Activated CD4-positive, alpha-beta T cell treated with anti-CD3 and anti-CD28 coated beads for 1 hour (primary cell): ENCODE data around the gene ATXN2L.
"Not testable (repeated sequence)": the region's sequence is repeated elsewhere in the genome, so short reads cannot be mapped to it uniquely, and the experiment has no call there.

Experiments
- DNase-seq: peaks from one replicate; pipeline ENCODE4 v3.0.0-alpha.2; 2020

Gene ATXN2L, protein sequence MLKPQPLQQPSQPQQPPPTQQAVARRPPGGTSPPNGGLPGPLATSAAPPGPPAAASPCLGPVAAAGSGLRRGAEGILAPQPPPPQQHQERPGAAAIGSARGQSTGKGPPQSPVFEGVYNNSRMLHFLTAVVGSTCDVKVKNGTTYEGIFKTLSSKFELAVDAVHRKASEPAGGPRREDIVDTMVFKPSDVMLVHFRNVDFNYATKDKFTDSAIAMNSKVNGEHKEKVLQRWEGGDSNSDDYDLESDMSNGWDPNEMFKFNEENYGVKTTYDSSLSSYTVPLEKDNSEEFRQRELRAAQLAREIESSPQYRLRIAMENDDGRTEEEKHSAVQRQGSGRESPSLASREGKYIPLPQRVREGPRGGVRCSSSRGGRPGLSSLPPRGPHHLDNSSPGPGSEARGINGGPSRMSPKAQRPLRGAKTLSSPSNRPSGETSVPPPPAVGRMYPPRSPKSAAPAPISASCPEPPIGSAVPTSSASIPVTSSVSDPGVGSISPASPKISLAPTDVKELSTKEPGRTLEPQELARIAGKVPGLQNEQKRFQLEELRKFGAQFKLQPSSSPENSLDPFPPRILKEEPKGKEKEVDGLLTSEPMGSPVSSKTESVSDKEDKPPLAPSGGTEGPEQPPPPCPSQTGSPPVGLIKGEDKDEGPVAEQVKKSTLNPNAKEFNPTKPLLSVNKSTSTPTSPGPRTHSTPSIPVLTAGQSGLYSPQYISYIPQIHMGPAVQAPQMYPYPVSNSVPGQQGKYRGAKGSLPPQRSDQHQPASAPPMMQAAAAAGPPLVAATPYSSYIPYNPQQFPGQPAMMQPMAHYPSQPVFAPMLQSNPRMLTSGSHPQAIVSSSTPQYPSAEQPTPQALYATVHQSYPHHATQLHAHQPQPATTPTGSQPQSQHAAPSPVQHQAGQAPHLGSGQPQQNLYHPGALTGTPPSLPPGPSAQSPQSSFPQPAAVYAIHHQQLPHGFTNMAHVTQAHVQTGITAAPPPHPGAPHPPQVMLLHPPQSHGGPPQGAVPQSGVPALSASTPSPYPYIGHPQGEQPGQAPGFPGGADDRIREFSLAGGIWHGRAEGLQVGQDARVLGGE

GRCh38 chr16:28822520-28823290 is at the start of gene ATXN2L:
Gene ATXN2L, plus strand, starts transcription at chr16:28822999. Its CDS starts 261 bp downstream, at chr16:28823260.
- peak; percentile 91 for DNase-seq

DNA sequence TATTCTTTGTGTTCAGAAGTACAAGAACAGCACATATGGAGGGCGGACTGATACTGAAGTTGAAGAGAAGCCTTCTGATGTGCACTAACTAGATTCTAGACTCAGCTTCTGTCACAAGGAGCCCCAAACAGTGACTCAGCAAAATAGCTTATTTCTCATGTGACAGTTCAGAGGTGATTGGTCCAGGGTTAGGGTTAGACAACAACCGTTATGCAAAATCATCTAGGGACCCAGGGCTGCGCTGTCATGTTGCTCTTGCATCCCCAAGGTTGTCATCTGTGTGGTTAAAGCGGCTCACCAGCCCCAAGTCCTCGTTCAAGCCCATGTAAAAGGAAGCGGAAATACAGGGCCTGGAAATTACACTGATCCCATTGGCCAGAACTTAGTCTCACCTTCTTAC is 41.1 kb upstream of the ATXN2L start:
- DNase-seq = not testable (repeated sequence)

GRCh38 chr16:28782357-28782756 is 40.4 kb upstream of the ATXN2L start:
- DNase-seq = not testable (repeated sequence)

DNA sequence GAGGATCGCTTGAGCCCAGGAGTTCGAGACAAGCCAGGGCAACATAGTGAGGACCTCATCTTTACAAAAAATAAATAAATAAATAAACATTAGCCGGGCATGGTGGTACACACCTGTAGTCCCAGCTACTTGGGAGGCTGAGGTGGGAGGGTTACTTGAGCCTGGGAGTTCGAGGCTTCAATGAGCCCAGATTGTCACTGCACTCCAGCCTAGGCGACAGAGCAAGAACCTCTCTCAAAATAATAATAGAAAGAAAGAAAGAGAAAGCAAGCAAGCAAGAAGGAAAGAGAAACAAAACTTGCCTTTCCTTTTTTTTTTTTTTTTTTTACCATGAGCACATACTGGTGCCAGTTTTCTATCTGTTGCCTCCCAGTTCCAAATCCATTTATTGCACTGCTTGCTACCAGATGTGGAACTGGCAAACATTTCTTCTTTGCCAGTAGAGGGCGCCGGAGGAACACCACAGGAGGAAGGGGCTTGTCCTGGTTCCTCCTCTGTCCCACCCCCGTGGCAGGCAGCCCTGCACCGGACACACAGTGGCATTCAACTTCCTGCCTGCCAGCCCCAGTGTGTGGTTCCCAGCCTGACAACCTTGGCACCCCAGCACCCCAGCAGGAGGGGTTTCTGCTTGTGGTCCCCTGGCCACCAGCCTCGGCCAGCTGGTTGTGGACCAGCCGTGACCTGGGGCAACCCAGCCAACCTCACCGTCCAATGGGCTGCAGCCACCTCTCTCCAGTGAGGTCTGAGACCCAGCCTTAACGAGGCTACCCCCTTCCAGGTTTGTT is 20.4 kb upstream of the ATXN2L start:
- DNase-seq = peak; percentile 37

DNA sequence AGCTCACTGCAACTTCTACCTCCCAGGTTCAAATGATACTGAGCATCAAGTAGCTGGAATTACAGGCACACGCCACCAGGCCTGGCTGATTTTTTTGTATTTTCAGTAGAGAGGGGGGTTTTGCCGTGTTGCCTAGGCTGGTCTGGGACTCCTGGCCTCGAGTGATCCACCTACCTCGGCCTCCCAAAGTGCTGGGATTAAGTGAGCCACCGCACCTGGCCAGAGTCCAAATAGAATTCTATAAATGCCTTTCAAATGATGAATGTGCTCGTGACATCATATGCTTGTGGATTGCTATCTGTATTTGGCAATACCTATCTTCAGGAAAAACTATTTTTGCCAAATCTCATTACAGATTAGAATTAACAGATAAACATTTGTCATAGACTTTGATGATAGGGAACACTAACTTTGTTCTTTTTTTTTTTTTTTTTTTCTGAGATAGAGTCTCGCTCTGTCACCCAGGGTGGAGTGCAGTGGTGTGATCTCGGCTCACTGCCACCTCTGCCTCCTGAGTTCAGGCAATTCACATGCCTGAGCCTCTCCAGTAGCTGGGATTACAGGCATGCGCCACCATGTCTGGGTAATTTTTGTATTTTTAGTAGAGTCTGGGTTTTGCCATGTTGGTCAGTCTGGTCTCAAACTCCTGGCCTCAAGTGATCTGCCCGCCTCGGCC is 15.2 kb upstream of the ATXN2L start:
- DNase-seq = not testable (repeated sequence)

DNA sequence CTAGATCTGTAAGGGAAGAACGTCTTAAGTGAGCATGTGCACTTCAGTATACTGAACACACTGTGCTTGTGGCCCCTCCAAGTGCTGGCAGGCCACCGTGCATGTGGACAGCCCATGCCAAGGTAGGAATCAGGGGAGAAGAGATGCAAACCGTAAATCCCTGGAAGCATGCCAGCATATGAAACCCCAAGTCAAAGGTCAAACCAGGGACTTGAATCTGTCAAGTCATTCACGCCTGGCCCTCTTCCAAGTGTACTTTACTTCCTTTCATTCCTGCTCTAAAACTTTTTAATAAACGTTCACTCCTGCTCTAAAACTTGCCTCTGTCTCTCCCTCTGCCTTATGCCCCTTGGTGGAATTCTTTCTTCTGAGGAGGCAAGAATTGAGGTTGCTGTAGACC is 2.8 kb upstream of the ATXN2L start:
- no peak for DNase-seq

GRCh38 chr16:28820546-28820945 is 2.3 kb upstream of the ATXN2L start:
- DNase-seq = not testable (repeated sequence)

DNA sequence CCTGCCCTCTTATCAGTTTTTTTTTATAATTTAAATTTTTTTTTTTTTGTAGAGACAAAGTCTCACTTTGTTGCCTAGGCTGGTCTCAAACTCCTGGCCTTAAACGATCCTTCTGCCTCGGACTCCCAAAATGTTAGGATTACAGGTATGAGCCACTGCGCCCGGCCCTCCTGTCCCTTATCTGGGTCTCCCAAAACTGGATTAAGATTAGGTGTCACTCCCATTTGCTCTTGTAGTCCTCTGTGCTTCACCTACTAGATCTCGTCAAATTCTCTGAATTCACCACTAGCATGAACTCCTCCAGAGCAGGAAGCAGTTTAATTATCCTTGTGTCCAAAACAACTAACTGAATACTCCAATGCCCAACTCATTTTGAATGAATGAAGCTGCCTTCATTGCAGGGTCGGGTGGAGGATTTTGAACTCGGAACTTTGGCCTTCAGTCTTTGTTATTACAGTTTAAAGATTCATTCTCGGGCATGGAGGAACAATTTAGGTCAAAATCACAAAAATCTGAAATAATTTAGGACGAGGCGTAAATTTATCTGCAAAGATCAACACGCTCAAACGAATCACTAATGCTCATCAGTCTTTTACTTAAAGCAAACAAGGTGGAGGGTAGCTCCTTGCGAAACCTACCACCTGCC is 802 bp upstream of the ATXN2L start:
- DNase-seq = no peak

- DNase-seq = no peak
Measured at GRCh38 chr16:28823291-28823872, 583 bp downstream of the ATXN2L start.

- DNase-seq = peak; percentile 96
Measured at GRCh38 chr16:28823873-28824716, 1.3 kb downstream of the ATXN2L start.

DNA sequence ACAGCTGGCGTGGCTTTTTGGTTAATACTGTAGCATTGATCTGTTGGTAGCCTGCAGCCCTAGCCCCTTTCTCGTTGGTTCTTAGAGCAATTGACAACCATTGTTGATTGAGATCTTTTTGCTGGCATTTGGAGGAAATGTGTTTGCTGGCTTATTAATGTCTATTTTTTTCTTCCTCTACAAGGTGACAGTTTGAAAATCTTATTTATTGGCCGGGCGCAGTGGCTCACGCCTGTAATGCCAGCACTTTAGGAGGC is 1.8 kb downstream of the ATXN2L start:
- no peak for DNase-seq

DNA sequence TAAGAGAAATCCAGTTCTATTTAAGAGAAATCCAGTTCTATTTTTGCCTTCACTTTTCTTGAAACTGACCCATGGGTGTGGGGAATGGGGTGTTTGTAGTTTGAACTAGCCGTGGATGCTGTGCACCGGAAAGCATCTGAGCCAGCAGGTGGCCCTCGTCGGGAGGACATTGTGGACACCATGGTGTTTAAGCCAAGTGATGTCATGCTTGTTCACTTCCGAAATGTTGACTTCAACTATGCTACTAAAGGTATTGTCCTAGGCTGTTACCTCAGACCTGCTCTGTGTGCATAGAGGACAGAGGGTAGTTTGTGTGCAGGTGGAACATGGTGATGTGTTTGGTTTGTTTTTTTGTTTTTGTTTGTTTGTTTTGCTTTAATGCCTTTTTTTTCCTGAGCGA is 3.3 kb downstream of the ATXN2L start:
- DNase-seq = no peak

DNA sequence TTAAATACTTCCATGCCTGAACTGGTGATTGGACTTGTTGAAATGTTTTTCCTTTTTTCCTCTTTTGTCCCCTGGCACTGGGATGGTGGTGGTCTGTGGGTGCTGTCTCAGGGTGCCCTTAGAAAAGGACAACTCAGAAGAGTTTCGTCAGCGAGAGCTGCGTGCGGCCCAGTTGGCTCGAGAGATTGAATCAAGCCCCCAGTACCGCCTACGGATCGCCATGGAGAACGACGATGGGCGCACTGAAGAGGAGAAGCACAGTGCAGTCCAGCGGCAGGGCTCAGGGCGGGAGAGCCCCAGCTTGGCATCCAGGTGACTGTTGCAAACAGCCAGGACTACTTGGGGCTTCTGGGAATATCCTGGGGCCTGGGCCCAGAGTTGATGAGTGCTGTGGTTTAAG is 6.9 kb downstream of the ATXN2L start:
- no peak for DNase-seq

GRCh38 chr16:28830531-28830930 is 7.7 kb downstream of the ATXN2L start:
- DNase-seq = no peak

DNA sequence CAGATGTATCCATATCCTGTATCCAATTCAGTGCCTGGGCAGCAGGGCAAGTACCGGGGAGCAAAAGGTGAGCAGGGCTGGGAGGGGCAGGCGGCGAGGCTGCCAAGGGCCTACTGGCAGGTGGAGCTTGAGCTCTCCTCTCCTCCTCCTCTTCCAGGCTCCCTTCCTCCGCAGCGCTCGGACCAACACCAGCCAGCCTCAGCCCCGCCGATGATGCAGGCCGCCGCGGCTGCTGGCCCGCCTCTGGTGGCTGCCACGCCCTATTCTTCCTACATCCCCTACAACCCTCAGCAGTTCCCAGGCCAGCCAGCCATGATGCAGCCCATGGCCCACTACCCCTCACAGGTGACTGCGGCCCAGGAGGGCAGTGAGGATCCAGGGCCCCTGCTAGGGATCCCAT is 11.6 kb downstream of the ATXN2L start:
- no peak for DNase-seq

- DNase-seq = no peak
Measured at GRCh38 chr16:28834873-28835863, 12.4 kb downstream of the ATXN2L start.

- DNase-seq = no peak
Measured at GRCh38 chr16:28835864-28836760, 13.3 kb downstream of the ATXN2L start.

DNA sequence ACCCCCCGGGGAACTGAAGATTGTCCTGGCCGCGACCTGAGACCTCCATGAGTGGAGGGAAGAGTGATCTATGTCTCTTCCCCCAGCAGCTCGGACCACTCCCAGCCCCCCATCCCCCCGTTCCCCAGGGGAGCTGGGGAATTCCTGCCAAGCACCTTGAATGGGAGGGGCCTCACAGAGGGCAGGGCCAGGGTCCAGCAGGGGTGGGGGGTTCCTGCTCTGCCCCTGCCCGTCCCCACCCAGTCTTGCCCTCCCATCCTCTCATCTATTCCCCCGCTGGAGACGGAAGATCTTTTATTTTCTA is 13.9 kb downstream of the ATXN2L start:
- no peak for DNase-seq
